ENCODE measurements around the gene IFI44.

DNA sequence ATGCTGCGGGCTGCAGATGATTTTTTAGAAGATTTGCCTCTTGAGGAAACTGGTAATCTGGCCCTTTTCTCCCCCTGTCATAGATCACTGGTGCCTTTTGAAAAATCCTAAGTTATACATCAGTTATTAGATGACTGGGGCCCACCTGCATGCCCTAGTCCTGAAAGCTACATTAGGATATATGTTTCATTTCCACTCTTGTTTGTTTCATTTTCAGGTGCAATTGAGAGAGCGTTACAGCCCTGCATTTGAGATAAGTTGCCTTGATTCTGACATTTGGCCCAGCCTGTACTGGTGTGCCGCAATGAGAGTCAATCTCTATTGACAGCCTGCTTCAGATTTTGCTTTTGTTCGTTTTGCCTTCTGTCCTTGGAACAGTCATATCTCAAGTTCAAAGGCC, 8.1 kb upstream of the IFI44 start:
- TF ChIP-seq, protein P1, sequence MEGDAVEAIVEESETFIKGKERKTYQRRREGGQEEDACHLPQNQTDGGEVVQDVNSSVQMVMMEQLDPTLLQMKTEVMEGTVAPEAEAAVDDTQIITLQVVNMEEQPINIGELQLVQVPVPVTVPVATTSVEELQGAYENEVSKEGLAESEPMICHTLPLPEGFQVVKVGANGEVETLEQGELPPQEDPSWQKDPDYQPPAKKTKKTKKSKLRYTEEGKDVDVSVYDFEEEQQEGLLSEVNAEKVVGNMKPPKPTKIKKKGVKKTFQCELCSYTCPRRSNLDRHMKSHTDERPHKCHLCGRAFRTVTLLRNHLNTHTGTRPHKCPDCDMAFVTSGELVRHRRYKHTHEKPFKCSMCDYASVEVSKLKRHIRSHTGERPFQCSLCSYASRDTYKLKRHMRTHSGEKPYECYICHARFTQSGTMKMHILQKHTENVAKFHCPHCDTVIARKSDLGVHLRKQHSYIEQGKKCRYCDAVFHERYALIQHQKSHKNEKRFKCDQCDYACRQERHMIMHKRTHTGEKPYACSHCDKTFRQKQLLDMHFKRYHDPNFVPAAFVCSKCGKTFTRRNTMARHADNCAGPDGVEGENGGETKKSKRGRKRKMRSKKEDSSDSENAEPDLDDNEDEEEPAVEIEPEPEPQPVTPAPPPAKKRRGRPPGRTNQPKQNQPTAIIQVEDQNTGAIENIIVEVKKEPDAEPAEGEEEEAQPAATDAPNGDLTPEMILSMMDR (conservative IDR thresholded peaks at IDR 0.05; ENCODE audit: low read depth in 2 of 2), result no peak
- TF ChIP-seq EZH2 (IDR thresholded peaks at IDR 0.05; ENCODE audit: low read depth, unreplicated experiment), result no peak
- TF ChIP-seq, protein P2, sequence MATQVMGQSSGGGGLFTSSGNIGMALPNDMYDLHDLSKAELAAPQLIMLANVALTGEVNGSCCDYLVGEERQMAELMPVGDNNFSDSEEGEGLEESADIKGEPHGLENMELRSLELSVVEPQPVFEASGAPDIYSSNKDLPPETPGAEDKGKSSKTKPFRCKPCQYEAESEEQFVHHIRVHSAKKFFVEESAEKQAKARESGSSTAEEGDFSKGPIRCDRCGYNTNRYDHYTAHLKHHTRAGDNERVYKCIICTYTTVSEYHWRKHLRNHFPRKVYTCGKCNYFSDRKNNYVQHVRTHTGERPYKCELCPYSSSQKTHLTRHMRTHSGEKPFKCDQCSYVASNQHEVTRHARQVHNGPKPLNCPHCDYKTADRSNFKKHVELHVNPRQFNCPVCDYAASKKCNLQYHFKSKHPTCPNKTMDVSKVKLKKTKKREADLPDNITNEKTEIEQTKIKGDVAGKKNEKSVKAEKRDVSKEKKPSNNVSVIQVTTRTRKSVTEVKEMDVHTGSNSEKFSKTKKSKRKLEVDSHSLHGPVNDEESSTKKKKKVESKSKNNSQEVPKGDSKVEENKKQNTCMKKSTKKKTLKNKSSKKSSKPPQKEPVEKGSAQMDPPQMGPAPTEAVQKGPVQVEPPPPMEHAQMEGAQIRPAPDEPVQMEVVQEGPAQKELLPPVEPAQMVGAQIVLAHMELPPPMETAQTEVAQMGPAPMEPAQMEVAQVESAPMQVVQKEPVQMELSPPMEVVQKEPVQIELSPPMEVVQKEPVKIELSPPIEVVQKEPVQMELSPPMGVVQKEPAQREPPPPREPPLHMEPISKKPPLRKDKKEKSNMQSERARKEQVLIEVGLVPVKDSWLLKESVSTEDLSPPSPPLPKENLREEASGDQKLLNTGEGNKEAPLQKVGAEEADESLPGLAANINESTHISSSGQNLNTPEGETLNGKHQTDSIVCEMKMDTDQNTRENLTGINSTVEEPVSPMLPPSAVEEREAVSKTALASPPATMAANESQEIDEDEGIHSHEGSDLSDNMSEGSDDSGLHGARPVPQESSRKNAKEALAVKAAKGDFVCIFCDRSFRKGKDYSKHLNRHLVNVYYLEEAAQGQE (IDR thresholded peaks at IDR 0.05; ENCODE audit: unreplicated experiment), result no peak
- no peak for TF ChIP-seq EZH2phosphoT487 (IDR thresholded peaks at IDR 0.05; ENCODE audit: unreplicated experiment)
- TF ChIP-seq POLR2AphosphoS5 (IDR thresholded peaks at IDR 0.05; ENCODE audit: low read depth), result no peak
- TF ChIP-seq NANOG (IDR thresholded peaks at IDR 0.05; ENCODE audit: borderline replicate concordance), result no peak
- no peak for TF ChIP-seq CREB1 (CRISPR knock-in tag; IDR thresholded peaks at IDR 0.05; ENCODE audit: low read depth)
- no peak for TF ChIP-seq JUNB (IDR thresholded peaks at IDR 0.05; ENCODE audit: unreplicated experiment)
- no peak for TF ChIP-seq ZNF331 (CRISPR knock-in tag; IDR thresholded peaks at IDR 0.05; ENCODE audit: low read depth)
- no peak for TF ChIP-seq ZNF114 (CRISPR knock-in tag; IDR thresholded peaks at IDR 0.05)
- TF ChIP-seq, protein P3, sequence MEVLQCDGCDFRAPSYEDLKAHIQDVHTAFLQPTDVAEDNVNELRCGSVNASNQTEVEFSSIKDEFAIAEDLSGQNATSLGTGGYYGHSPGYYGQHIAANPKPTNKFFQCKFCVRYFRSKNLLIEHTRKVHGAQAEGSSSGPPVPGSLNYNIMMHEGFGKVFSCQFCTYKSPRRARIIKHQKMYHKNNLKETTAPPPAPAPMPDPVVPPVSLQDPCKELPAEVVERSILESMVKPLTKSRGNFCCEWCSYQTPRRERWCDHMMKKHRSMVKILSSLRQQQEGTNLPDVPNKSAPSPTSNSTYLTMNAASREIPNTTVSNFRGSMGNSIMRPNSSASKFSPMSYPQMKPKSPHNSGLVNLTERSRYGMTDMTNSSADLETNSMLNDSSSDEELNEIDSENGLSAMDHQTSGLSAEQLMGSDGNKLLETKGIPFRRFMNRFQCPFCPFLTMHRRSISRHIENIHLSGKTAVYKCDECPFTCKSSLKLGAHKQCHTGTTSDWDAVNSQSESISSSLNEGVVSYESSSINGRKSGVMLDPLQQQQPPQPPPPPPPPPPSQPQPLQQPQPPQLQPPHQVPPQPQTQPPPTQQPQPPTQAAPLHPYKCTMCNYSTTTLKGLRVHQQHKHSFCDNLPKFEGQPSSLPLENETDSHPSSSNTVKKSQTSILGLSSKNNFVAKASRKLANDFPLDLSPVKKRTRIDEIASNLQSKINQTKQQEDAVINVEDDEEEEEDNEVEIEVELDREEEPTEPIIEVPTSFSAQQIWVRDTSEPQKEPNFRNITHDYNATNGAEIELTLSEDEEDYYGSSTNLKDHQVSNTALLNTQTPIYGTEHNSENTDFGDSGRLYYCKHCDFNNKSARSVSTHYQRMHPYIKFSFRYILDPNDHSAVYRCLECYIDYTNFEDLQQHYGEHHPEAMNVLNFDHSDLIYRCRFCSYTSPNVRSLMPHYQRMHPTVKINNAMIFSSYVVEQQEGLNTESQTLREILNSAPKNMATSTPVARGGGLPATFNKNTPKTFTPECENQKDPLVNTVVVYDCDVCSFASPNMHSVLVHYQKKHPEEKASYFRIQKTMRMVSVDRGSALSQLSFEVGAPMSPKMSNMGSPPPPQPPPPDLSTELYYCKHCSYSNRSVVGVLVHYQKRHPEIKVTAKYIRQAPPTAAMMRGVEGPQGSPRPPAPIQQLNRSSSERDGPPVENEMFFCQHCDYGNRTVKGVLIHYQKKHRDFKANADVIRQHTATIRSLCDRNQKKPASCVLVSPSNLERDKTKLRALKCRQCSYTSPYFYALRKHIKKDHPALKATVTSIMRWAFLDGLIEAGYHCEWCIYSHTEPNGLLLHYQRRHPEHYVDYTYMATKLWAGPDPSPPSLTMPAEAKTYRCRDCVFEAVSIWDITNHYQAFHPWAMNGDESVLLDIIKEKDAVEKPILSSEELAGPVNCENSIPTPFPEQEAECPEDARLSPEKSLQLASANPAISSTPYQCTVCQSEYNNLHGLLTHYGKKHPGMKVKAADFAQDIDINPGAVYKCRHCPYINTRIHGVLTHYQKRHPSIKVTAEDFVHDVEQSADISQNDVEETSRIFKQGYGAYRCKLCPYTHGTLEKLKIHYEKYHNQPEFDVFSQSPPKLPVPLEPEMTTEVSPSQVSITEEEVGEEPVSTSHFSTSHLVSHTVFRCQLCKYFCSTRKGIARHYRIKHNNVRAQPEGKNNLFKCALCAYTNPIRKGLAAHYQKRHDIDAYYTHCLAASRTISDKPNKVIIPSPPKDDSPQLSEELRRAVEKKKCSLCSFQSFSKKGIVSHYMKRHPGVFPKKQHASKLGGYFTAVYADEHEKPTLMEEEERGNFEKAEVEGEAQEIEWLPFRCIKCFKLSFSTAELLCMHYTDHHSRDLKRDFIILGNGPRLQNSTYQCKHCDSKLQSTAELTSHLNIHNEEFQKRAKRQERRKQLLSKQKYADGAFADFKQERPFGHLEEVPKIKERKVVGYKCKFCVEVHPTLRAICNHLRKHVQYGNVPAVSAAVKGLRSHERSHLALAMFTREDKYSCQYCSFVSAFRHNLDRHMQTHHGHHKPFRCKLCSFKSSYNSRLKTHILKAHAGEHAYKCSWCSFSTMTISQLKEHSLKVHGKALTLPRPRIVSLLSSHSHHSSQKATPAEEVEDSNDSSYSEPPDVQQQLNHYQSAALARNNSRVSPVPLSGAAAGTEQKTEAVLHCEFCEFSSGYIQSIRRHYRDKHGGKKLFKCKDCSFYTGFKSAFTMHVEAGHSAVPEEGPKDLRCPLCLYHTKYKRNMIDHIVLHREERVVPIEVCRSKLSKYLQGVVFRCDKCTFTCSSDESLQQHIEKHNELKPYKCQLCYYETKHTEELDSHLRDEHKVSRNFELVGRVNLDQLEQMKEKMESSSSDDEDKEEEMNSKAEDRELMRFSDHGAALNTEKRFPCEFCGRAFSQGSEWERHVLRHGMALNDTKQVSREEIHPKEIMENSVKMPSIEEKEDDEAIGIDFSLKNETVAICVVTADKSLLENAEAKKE (CRISPR knock-in tag; IDR thresholded peaks at IDR 0.05), result no peak

All from GM23338 (cell line).